HepG2 (cell line): Measurements from ENCODE around the gene CD200. TPM values are rescaled to one million over a fixed set of nuclear protein-coding genes. Genes with fewer than 3 reads are reported as not detected.

Source experiments
- ATAC-seq: fragments of 200-7000 bp; cut with Tn5 transposase; 3 replicates; pipeline ENCODE4 v1.9.1; 2020; ENCODE audit warnings: mild to moderate bottlenecking, moderate library complexity
- BruUV-seq: library from RNA; stranded (reverse); fragments of 400-500 nt; replicated peaks from 2 replicates; lab custom pipeline; 2021; lab: Mats Ljungman, UMichigan
- CTCF ChIA-PET: fragments of 300-600 bp; formaldehyde crosslinking; extraction: SDS; loops from one replicate; lab custom pipeline; 2021; ENCODE audit warnings: low total read pairs, inconsistent platforms, low intra/inter-chr PET ratio; lab: Yijun Ruan, JAX
- POLR2A ChIA-PET: fragments of 350-600 bp; sonication (Branson Sonifier 250); formaldehyde crosslinking; loops from one replicate; lab custom pipeline; 2020; ENCODE audit warnings: antibody characterized with exemption, inconsistent platforms; lab: Yijun Ruan, JAX
- DNase-seq: peaks from one replicate; pipeline ENCODE4 v3.0.0-alpha.2; 2015; ENCODE audit warnings: low spot score
- FAIRE-seq: peaks from 3 replicates; lab custom pipeline; 2011; peaks lifted over from hg19 to GRCh38; lab: Jason Lieb, UNC
- H2AFZ ChIP-seq: one replicate; pipeline ENCODE4 v1.6.1; 2011; ENCODE audit warnings: low read length, inconsistent platforms
- H3K27ac ChIP-seq: fragments of 300-600 bp; 3 replicates; pipeline ENCODE4 v1.8.0; 2011; ENCODE audit warnings: mixed run types, mild to moderate bottlenecking, mixed read lengths, low read length, inconsistent platforms; ENCODE audit not compliant: insufficient read depth; ENCODE audit errors: extremely low read length
- H3K27me3 ChIP-seq, 2 experiments: fragments of 200-600 bp in 1 of 2; 2 replicates in 1 of 2; 3 replicates in 1 of 2; pipeline versions ENCODE4 v1.6.0 to v1.8.0; 2011; ENCODE audit warnings: low read length in 2 of 2, mild to moderate bottlenecking in 2 of 2, moderate library complexity in 2 of 2, inconsistent platforms in 1 of 2; ENCODE audit not compliant: insufficient read depth in 2 of 2, control insufficient read depth in 1 of 2
- H3K36me3 ChIP-seq, 2 experiments: fragments of 200-600 bp in 1 of 2; replicated peaks in 1 of 2; 2 replicates in 1 of 2; 3 replicates in 1 of 2; pipeline versions ENCODE4 v1.5.1 to v1.8.0; 2011; ENCODE audit warnings: low read length in 2 of 2, inconsistent platforms in 1 of 2; ENCODE audit not compliant: insufficient read depth in 2 of 2, control insufficient read depth in 1 of 2
- H3K4me1 ChIP-seq: 2 replicates; pipeline ENCODE4 v1.5.1; 2012; ENCODE audit warnings: low read length, inconsistent platforms; ENCODE audit not compliant: insufficient read depth
- H3K4me2 ChIP-seq: 2 replicates; pipeline ENCODE4 v1.6.0; 2011; ENCODE audit warnings: low read depth, low read length, inconsistent platforms
- H3K4me3 ChIP-seq, 3 experiments: fragments of 200-600 bp in 1 of 3; sonication (generic), shearing (Covaris generic) in 1 of 3; replicated peaks in 1 of 3; 2 replicates each; pipeline ENCODE4 v1.5.1; 2011 to 2016; ENCODE audit warnings: low read length in 3 of 3, inconsistent platforms in 2 of 3, low read depth in 2 of 3, mild to moderate bottlenecking in 2 of 3, control low read depth in 1 of 3, mixed read lengths in 1 of 3; ENCODE audit not compliant: insufficient read depth in 1 of 3
- H3K79me2 ChIP-seq: one replicate; pipeline ENCODE4 v1.6.1; 2011; ENCODE audit warnings: low read length, inconsistent platforms; ENCODE audit not compliant: insufficient read depth
- H3K9ac ChIP-seq: 2 replicates; pipeline ENCODE4 v1.6.0; 2011; ENCODE audit warnings: mild to moderate bottlenecking, low read depth, low read length, inconsistent platforms; ENCODE audit not compliant: insufficient read depth
- H3K9me3 ChIP-seq: 2 replicates; pipeline ENCODE4 v1.5.1; 2012; ENCODE audit warnings: mild to moderate bottlenecking, low read length
- H4K20me1 ChIP-seq: 2 replicates; pipeline ENCODE4 v1.6.0; 2011; ENCODE audit warnings: inconsistent platforms, mild to moderate bottlenecking, low read length, moderate library complexity; ENCODE audit not compliant: insufficient read depth
- CBFB ChIP-seq: sonication (generic); formaldehyde crosslinking; IDR thresholded peaks from 2 replicates; pipeline ENCODE4 v1.4.0; 2020; ENCODE audit warnings: missing genetic modification reagents
- DPF2 ChIP-seq: sonication (generic); formaldehyde crosslinking; IDR thresholded peaks from 2 replicates; pipeline ENCODE4 v1.4.0; 2020; ENCODE audit warnings: mild to moderate bottlenecking, low read depth, missing genetic modification reagents, borderline replicate concordance
- FOSL2 ChIP-seq: sonication (generic); formaldehyde crosslinking; IDR thresholded peaks from 2 replicates; pipeline ENCODE4 v1.4.0; 2020; ENCODE audit warnings: missing genetic modification reagents
- GATAD2A ChIP-seq: IDR thresholded peaks from 2 replicates; pipeline ENCODE4 v1.6.1; 2016
- HES4 ChIP-seq: sonication (generic); formaldehyde crosslinking; IDR thresholded peaks from 2 replicates; pipeline ENCODE4 v1.9.0; 2021; ENCODE audit warnings: mild to moderate bottlenecking, missing genetic modification reagents, borderline replicate concordance
- KLF6 ChIP-seq: IDR thresholded peaks from 2 replicates; pipeline ENCODE4 v1.8.0; 2016; ENCODE audit warnings: missing biosample characterization, missing genetic modification reagents
- NRL ChIP-seq: sonication (generic); formaldehyde crosslinking; IDR thresholded peaks from 2 replicates; pipeline ENCODE4 v1.5.0; 2020; ENCODE audit warnings: missing genetic modification reagents, mild to moderate bottlenecking, moderate library complexity, borderline replicate concordance
- TEAD2 ChIP-seq: sonication (generic); formaldehyde crosslinking; IDR thresholded peaks from 2 replicates; pipeline ENCODE4 v1.9.0; 2021; ENCODE audit warnings: missing genetic modification reagents
- ZNF20 ChIP-seq: sonication (generic); formaldehyde crosslinking; IDR thresholded peaks from 2 replicates; pipeline ENCODE4 v1.4.0; 2020; ENCODE audit warnings: mild to moderate bottlenecking, moderate library complexity, missing genetic modification reagents
- ZNF205 ChIP-seq: IDR thresholded peaks from 2 replicates; pipeline ENCODE4 v1.6.1; 2018; ENCODE audit warnings: missing biosample characterization, missing genetic modification reagents
- ZNF230 ChIP-seq: sonication (generic); formaldehyde crosslinking; IDR thresholded peaks from 2 replicates; pipeline ENCODE4 v1.4.0; 2020; ENCODE audit warnings: mild to moderate bottlenecking, missing genetic modification reagents
- ZNF276 ChIP-seq: sonication (generic); formaldehyde crosslinking; IDR thresholded peaks from 2 replicates; pipeline ENCODE4 v1.4.0; 2020; ENCODE audit warnings: mild to moderate bottlenecking, low read depth, missing genetic modification reagents
- ZNF850 ChIP-seq: sonication (generic); formaldehyde crosslinking; conservative IDR thresholded peaks from 2 replicates; pipeline ENCODE4 v1.9.0; 2021; ENCODE audit warnings: mild to moderate bottlenecking, missing genetic modification reagents
- ZSCAN31 ChIP-seq: sonication (generic); formaldehyde crosslinking; IDR thresholded peaks from 2 replicates; pipeline ENCODE4 v1.5.0; 2020; ENCODE audit warnings: low read depth, mild to moderate bottlenecking, missing genetic modification reagents
- WGBS: methylation state at CpG from one replicate; pipeline ENCODE4 v1.1.6; 2017; ENCODE audit warnings: low lambda C conversion rate; 5-methylcytosine and 5-hydroxymethylcytosine counted together
- in situ Hi-C: cut with HindIII; loops from 2 replicates; pipeline ENCODE4 v1.10.0; 2017; ENCODE audit warnings: low pct_unique_long_range_greater_than_20kb; ENCODE audit not compliant: extremely low pct_ligation_motif_present
- intact Hi-C: fragments of 100-400 bp; cut with micrococcal nuclease; formaldehyde crosslinking; loops from one replicate; pipeline ENCODE4 v1.10.0; 2022; ENCODE audit not compliant: unreplicated experiment
- polyA plus RNA-seq, 8 experiments: library from polyadenylated mRNA; depleted of rRNA in 3 of 8; stranded (reverse) in 7 of 8; unstranded in 1 of 8; fragments of >200 nt; fragmentation: Illumina TruSeq in 4 of 8; extraction: Trizol in 4 of 8; gene quantifications; 2 replicates each; pipeline versions ENCODE4 v1.2.1 to v1.2.3, GENCODE V29; 2011 to 2016; ENCODE audit warnings: low read depth in 4 of 8, missing spikeins in 1 of 8, mixed read lengths in 1 of 8; ENCODE audit not compliant: insufficient read depth in 1 of 8
- total RNA-seq, 5 experiments: library from RNA; depleted of rRNA; stranded (reverse); fragments of >200 nt; fragmentation: Illumina TruSeq; extraction: Trizol; gene quantifications; 2 replicates each; pipeline ENCODE4 v1.2.3, GENCODE V29; 2016; ENCODE audit warnings: low read depth in 1 of 5
- TF ChIP-seq, protein P1 (sequence below): sonication (generic); formaldehyde crosslinking; IDR thresholded peaks from 2 replicates; pipeline ENCODE4 v1.5.1; 2020; ENCODE audit warnings: mild to moderate bottlenecking, missing genetic modification reagents, borderline replicate concordance
- TF ChIP-seq, protein P2 (sequence below): IDR thresholded peaks from 2 replicates; pipeline ENCODE4 v1.6.1; 2016; ENCODE audit warnings: control low read depth

The CD200 gene
- total and polyA plus RNA-seq, 2 of the 13 experiments (the other 11 are each of a cell fraction or from before 2014, with no cell fraction given) = not detected

DNA sequence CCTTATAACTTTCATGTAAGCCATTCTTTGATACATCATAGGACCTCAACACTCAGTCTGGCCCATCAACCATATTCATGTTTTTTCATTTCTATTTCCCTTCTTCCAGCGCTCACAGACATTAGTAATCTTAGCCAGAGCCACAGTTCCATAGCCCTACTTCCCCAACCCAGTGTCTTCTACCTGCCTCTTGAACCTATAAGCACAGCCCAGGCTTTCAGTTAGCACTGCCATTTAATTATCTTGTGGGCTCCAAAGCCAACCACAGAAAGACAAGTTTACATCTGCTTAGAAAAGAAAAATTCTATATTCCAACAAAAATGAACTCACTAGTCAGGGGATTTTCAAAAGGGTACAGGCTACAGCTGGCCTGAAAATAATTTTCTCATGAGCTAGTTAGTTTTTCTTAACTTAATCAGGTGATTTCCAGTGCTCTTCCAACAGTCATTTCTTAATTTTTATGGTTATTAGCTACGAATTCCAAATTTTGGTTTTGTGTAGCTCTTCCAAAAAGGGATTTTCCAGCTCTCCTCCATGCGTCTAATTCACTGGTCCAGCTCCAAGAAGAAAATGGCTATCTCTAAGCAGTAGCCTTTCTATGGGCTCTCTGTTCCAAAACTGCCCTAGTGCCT lies 13.7 kb downstream of the CD200 start:
- WGBS = 1% methylated on average over 3 of the region's 3 CpGs
- no peak overlapping the region for H3K9ac ChIP-seq
- in situ Hi-C loops = no loop called here
- no peaks in the 10 kb centered on the region for H3K27me3 ChIP-seq
- ChIA-PET POLR2A (no interaction called here), CTCF (no interaction called here)
- no peaks in the 10 kb centered on the region for H3K79me2 ChIP-seq
- H2AFZ ChIP-seq = no peak overlapping the region
- H4K20me1 ChIP-seq = no peaks in the 10 kb centered on the region
- no peaks in the 10 kb centered on the region for H3K36me3 ChIP-seq
- ATAC-seq = no peak
- no peak overlapping the region for H3K4me2 ChIP-seq
- no peak overlapping the region for H3K27ac ChIP-seq
- FAIRE-seq = no peak
- no peak overlapping the region for H3K4me3 ChIP-seq
- H3K9me3 ChIP-seq = no peaks in the 10 kb centered on the region
- no peak for DNase-seq
- intact Hi-C loops = no loop called here
- H3K4me1 ChIP-seq = no peaks in the 10 kb centered on the region
- BruUV-seq = no TSS peak
- TF ChIP-seq ZNF850 (CRISPR knock-in tag) = no peak
- no peak for TF ChIP-seq ZNF276 (CRISPR knock-in tag)
- no peak for TF ChIP-seq KLF6 (CRISPR knock-in tag)
- no peak for TF ChIP-seq ZNF205
- TF ChIP-seq ZSCAN31 (CRISPR knock-in tag) = no peak
- TF ChIP-seq CBFB (CRISPR knock-in tag) = no peak
- no peak for TF ChIP-seq FOSL2 (CRISPR knock-in tag)
- no peak for TF ChIP-seq TEAD2 (CRISPR knock-in tag)
- no peak for TF ChIP-seq HES4 (CRISPR knock-in tag)
- TF ChIP-seq ZNF20 = no peak
- no peak for TF ChIP-seq DPF2 (CRISPR knock-in tag)
- no peak for TF ChIP-seq GATAD2A (CRISPR knock-in tag)
- no peak for TF ChIP-seq ZNF230 (CRISPR knock-in tag)
- no peak for TF ChIP-seq NRL
- TF ChIP-seq, protein P1, sequence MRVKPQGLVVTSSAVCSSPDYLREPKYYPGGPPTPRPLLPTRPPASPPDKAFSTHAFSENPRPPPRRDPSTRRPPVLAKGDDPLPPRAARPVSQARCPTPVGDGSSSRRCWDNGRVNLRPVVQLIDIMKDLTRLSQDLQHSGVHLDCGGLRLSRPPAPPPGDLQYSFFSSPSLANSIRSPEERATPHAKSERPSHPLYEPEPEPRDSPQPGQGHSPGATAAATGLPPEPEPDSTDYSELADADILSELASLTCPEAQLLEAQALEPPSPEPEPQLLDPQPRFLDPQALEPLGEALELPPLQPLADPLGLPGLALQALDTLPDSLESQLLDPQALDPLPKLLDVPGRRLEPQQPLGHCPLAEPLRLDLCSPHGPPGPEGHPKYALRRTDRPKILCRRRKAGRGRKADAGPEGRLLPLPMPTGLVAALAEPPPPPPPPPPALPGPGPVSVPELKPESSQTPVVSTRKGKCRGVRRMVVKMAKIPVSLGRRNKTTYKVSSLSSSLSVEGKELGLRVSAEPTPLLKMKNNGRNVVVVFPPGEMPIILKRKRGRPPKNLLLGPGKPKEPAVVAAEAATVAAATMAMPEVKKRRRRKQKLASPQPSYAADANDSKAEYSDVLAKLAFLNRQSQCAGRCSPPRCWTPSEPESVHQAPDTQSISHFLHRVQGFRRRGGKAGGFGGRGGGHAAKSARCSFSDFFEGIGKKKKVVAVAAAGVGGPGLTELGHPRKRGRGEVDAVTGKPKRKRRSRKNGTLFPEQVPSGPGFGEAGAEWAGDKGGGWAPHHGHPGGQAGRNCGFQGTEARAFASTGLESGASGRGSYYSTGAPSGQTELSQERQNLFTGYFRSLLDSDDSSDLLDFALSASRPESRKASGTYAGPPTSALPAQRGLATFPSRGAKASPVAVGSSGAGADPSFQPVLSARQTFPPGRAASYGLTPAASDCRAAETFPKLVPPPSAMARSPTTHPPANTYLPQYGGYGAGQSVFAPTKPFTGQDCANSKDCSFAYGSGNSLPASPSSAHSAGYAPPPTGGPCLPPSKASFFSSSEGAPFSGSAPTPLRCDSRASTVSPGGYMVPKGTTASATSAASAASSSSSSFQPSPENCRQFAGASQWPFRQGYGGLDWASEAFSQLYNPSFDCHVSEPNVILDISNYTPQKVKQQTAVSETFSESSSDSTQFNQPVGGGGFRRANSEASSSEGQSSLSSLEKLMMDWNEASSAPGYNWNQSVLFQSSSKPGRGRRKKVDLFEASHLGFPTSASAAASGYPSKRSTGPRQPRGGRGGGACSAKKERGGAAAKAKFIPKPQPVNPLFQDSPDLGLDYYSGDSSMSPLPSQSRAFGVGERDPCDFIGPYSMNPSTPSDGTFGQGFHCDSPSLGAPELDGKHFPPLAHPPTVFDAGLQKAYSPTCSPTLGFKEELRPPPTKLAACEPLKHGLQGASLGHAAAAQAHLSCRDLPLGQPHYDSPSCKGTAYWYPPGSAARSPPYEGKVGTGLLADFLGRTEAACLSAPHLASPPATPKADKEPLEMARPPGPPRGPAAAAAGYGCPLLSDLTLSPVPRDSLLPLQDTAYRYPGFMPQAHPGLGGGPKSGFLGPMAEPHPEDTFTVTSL (CRISPR knock-in tag) = no peak
- TF ChIP-seq, protein P2, sequence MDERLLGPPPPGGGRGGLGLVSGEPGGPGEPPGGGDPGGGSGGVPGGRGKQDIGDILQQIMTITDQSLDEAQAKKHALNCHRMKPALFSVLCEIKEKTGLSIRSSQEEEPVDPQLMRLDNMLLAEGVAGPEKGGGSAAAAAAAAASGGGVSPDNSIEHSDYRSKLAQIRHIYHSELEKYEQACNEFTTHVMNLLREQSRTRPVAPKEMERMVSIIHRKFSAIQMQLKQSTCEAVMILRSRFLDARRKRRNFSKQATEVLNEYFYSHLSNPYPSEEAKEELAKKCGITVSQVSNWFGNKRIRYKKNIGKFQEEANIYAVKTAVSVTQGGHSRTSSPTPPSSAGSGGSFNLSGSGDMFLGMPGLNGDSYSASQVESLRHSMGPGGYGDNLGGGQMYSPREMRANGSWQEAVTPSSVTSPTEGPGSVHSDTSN (CRISPR knock-in tag) = no peak
